NCI-H2029 (cell line): ENCODE measurements around the gene BMP4.

ENCODE experiments used
- DNase-seq: peaks from one replicate; lab custom pipeline; 2025; lab: John Stamatoyannopoulos, UW

The BMP4 gene

GRCh38 chr14:53963320-53964227 is 6.9 kb upstream of the BMP4 start:
- DNase-seq: no peak

DNA sequence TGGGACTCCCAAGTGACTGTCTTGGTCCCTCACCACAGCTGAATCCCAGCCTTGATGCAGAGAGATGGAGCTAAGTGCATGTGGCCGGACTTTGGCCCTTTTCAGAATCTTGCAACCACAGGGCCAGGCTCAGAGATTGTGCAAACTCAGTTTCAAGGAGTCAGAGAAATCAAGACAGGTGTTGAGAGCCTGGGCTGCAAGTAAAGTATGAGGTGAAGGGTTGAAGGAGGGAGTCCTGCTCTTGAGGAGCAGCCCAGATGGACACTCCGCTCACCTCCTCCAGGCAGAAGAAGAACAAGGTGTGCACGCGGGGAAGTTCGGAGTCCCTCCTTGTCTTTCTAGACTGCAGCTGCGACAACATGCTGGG is 6.3 kb upstream of the BMP4 start:
- DNase-seq: no peak

- DNase-seq: no peak
Measured at GRCh38 chr14:53958628-53959027, 2.0 kb upstream of the BMP4 start.

GRCh38 chr14:53957739-53958138 is 1.1 kb upstream of the BMP4 start:
- DNase-seq: no peak

- no peak for DNase-seq
Measured at GRCh38 chr14:53955671-53956426, 776 bp downstream of the BMP4 start.

DNA sequence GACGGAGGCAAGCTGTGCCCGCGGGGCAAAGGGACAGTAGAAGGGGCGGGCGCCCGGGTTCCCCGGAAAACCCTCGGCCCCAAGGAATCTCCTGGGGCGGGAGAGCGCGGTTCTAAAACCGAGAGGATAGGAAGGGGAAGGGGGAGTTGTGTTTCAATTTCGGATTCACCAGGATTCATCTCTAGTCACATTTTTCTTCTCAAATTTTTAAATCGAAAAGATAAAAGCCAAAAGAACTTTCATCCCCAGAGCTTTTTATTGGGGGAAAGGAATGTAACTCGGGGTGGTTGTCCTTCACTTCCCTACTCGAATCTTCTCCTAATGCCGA is 1.4 kb downstream of the BMP4 start:
- DNase-seq: no peak

- DNase-seq: no peak
Measured at GRCh38 chr14:53954551-53955228, 1.9 kb downstream of the BMP4 start.

DNA sequence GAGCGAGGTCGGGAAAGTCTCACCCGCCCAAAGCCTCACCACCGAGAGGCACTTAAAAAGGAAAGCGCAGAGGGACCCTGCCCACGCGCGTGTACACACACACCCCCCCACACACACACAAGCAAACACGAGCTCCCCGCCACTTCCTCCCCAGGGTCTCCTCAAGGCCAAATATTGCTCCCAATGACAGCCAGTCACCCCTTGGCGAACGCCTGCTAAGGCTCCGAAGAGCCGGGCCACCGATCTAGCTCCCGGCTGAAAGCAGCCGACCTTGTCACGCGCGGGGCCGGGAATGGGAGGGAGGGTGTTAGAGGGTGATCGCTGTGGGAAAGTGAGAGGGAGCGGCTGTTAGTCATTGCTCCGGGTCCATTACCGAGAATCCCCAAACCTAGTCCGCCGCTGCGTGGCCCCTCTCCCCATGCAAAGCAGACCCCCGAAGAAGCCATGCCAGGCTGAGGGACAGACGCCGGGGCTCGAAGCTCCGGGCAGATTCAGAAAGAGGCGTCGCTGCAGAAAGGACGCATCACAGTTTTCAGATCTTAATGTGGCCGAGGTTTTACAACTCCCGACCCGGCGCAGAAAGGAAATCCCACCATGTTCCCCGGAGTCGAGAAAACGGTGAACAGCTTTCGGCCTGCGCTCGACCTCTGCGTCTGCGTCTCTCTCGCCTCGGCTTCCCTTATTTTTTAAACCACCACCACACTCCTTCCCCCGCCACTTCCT is 2.6 kb downstream of the BMP4 start:
- no peak for DNase-seq

- no peak for DNase-seq
Measured at GRCh38 chr14:53953002-53953827, 3.4 kb downstream of the BMP4 start.

- no peak for DNase-seq
Measured at GRCh38 chr14:53952533-53952932, 4.1 kb downstream of the BMP4 start.

- no peak for DNase-seq
Measured at GRCh38 chr14:53951627-53952303, 4.9 kb downstream of the BMP4 start.

DNA sequence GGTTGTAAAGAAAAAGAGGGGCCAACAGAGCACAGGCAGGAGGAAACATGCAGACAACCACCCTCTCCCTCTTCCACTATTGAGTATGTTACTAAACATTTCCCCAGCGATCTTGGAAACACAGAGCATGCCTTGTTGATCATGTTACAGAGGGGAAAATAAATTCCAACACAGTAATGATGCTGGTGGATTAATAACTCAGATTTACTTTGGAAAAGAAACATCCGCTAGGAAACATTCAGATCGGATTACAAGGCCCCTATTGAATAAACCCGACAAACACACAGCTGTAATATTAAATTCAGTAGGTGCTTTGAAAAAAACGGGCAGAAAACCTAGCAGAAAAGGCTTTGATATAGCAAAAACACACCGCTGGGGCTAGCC is 5.4 kb downstream of the BMP4 start:
- DNase-seq: no peak

- no peak for DNase-seq
Measured at GRCh38 chr14:53950031-53950793, 6.4 kb downstream of the BMP4 start.

- no peak for DNase-seq
Measured at GRCh38 chr14:53949201-53949600, 7.4 kb downstream of the BMP4 start.

DNA sequence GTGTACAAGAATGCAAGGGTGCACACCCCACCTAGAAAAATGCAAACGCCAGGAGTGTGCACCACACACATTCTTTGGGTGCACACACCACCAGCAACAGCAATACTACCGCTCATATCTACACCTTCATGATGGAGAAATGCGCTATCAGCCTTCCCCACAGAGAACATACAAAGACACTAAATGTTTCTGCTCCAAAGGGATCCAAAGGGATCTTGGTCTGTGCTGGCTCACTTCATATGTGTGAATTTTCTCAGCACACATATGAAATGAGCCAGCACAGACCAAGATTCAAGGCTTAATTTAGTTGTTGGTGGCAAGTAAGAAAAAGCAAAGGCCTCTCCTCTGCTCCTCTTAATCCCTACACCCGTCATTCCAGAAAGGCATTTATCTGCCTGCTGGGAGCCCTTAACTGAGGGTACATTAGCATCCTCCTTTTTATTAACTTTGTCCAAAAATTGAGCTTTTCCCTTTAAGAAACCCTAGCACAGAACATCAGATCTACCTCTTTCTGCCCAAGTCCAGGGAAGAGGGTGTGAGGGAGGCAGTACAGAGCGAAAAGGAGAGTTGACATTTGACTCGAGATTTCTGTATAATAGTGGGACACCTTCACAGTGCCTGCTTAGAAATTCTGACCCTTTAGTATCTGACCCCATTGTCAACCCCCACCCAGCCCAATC is 8.3 kb downstream of the BMP4 start:
- no peak for DNase-seq

DNA sequence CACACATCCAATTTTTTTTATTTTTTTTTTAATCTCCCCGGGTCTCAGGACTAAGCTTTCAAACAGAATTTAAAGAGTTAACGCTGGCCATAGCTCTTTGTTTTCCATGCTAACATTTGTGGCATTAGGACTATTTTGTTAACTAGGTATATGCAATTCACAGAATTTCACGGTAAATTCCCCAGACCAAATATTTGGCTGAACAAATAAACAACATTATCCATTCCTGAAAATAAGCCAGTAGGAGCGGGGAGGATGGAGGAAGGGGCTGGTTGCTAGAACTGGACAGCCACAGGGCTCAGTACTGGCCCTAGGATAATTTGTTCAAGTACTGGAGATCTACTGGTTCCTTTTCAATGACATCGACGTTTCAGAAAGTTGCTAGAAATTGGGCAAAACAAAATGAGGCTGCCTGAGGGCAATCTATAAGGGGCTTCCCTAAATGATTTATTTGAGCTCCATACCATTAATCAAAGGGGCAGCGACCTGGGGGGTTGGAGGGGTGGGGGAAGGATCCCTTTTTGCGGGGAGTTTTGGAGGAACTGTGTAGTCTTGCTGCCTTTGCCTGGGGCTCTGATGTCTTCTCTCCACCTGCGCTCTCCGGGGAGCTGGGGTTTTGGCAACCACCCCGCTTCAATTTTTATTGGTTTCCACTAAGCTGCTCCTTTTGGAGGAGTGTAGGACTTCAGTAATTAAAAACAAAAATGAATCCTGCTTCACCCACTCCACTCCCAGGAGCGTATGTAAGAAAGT is 9.0 kb downstream of the BMP4 start:
- DNase-seq: no peak

GRCh38 chr14:53947094-53947445 is 9.6 kb downstream of the BMP4 start:
- DNase-seq: no peak

GRCh38 chr14:53946404-53947093 is 10.1 kb downstream of the BMP4 start:
- DNase-seq: no peak
